H9 (cell line): ENCODE results near the gene LIF. TPM values are rescaled to one million over a fixed set of nuclear protein-coding genes. Genes with fewer than 3 reads are reported as not detected.

Experiments
- DNase-seq: peaks from one replicate; pipeline ENCODE4 v3.0.0-alpha.2; 2017
- H2AFZ ChIP-seq: one replicate; pipeline ENCODE4 v1.6.1; 2013; ENCODE audit warnings: mild to moderate bottlenecking, low read length, control low read depth, moderate library complexity
- H2AK5ac ChIP-seq: 2 replicates; pipeline ENCODE4 v1.6.1; 2013; ENCODE audit warnings: low read length, control low read depth, mixed read lengths; ENCODE audit not compliant: insufficient read length
- H2BK120ac ChIP-seq: one replicate; pipeline ENCODE4 v1.6.1; 2013; ENCODE audit warnings: low read depth, mild to moderate bottlenecking, low read length, control low read depth, inconsistent platforms; ENCODE audit not compliant: poor library complexity, severe bottlenecking
- H2BK12ac ChIP-seq: 2 replicates; pipeline ENCODE4 v1.6.1; 2013; ENCODE audit warnings: low read length, control low read depth, mixed read lengths, low read depth; ENCODE audit not compliant: insufficient read length
- H2BK15ac ChIP-seq: 2 replicates; pipeline ENCODE4 v1.6.1; 2013; ENCODE audit warnings: low read depth, low read length, control low read depth
- H2BK20ac ChIP-seq: one replicate; pipeline ENCODE4 v1.6.1; 2013; ENCODE audit warnings: low read depth, mild to moderate bottlenecking, low read length, control low read depth, inconsistent platforms; ENCODE audit not compliant: poor library complexity, severe bottlenecking
- H2BK5ac ChIP-seq: 2 replicates; pipeline ENCODE4 v1.6.1; 2013; ENCODE audit warnings: low read length, control low read depth, mixed read lengths; ENCODE audit not compliant: insufficient read length
- H3K14ac ChIP-seq: 2 replicates; pipeline ENCODE4 v1.6.1; 2013; ENCODE audit warnings: low read length, control low read depth; ENCODE audit not compliant: insufficient read depth
- H3K18ac ChIP-seq: 2 replicates; pipeline ENCODE4 v1.6.1; 2013; ENCODE audit warnings: low read depth, mild to moderate bottlenecking, mixed read lengths, low read length, control low read depth; ENCODE audit not compliant: insufficient read length
- H3K23ac ChIP-seq: 2 replicates; pipeline ENCODE4 v1.6.1; 2013; ENCODE audit warnings: low read length, control low read depth, mixed read lengths, low read depth; ENCODE audit not compliant: insufficient read length
- H3K23me2 ChIP-seq: 2 replicates; pipeline ENCODE4 v1.6.1; 2013; ENCODE audit warnings: low read depth, mild to moderate bottlenecking, mixed read lengths, low read length, control low read depth; ENCODE audit not compliant: insufficient read length, poor library complexity, severe bottlenecking
- H3K27ac ChIP-seq: 2 replicates; pipeline ENCODE4 v1.5.1; 2013; ENCODE audit warnings: low read length, control low read depth, mixed read lengths, low read depth; ENCODE audit not compliant: insufficient read length
- H3K27me3 ChIP-seq: 2 replicates; pipeline ENCODE4 v1.6.1; 2013; ENCODE audit warnings: low read length, control low read depth, inconsistent platforms; ENCODE audit not compliant: insufficient read depth
- H3K4ac ChIP-seq: 2 replicates; pipeline ENCODE4 v1.6.1; 2013; ENCODE audit warnings: low read depth, mild to moderate bottlenecking, control low read depth, inconsistent platforms, low read length, moderate library complexity
- H3K4me1 ChIP-seq: 2 replicates; pipeline ENCODE4 v1.6.1; 2013; ENCODE audit warnings: low read length, control low read depth, inconsistent platforms; ENCODE audit not compliant: insufficient read depth
- H3K4me2 ChIP-seq: 2 replicates; pipeline ENCODE4 v1.6.1; 2013; ENCODE audit warnings: low read length, control low read depth, mixed read lengths; ENCODE audit not compliant: insufficient read length, insufficient read depth
- H3K56ac ChIP-seq: 2 replicates; pipeline ENCODE4 v1.6.1; 2013; ENCODE audit warnings: low read depth, mild to moderate bottlenecking, mixed read lengths, low read length, control low read depth; ENCODE audit not compliant: insufficient read length
- H3K79me1 ChIP-seq: 2 replicates; pipeline ENCODE4 v1.6.1; 2013; ENCODE audit warnings: low read depth, mild to moderate bottlenecking, moderate library complexity, low read length, control low read depth, inconsistent platforms; ENCODE audit not compliant: insufficient read depth, poor library complexity, severe bottlenecking
- H3K79me2 ChIP-seq: 2 replicates; pipeline ENCODE4 v1.6.1; 2013; ENCODE audit warnings: low read length, control low read depth, inconsistent platforms; ENCODE audit not compliant: insufficient read depth
- H3K9ac ChIP-seq: 2 replicates; pipeline ENCODE4 v1.6.1; 2013; ENCODE audit warnings: low read length, control low read depth, mixed read lengths; ENCODE audit not compliant: insufficient read length; ENCODE audit errors: extremely low read depth
- H3K9me3 ChIP-seq: one replicate; pipeline ENCODE4 v1.6.1; 2013; ENCODE audit warnings: low read depth, low read length, inconsistent platforms; ENCODE audit not compliant: control insufficient read depth
- H3T11ph ChIP-seq: one replicate; pipeline ENCODE4 v1.6.1; 2013; ENCODE audit warnings: mild to moderate bottlenecking, low read length, control low read depth, inconsistent platforms
- H4K20me1 ChIP-seq: one replicate; pipeline ENCODE4 v1.6.1; 2013; ENCODE audit not compliant: control insufficient read depth, insufficient read length, insufficient read depth
- H4K5ac ChIP-seq: 2 replicates; pipeline ENCODE4 v1.6.1; 2013; ENCODE audit warnings: low read depth, mild to moderate bottlenecking, mixed read lengths, low read length, control low read depth; ENCODE audit not compliant: insufficient read length
- H4K8ac ChIP-seq: replicated peaks from 2 replicates; pipeline ENCODE4 v1.6.1; 2013; ENCODE audit warnings: low read length, control low read depth, mixed read lengths, low read depth; ENCODE audit not compliant: insufficient read length
- H4K91ac ChIP-seq: 2 replicates; pipeline ENCODE4 v1.6.1; 2013; ENCODE audit warnings: low read depth, mild to moderate bottlenecking, moderate library complexity, mixed read lengths, low read length, control low read depth; ENCODE audit not compliant: insufficient read length
- H3K27ac Mint-ChIP-seq, 3 experiments: 2 replicates in 2 of 3; 3 replicates in 1 of 3; pipeline ENCODE4 v1.8.0; 2020 to 2021; ENCODE audit warnings: mixed read lengths in 3 of 3, mild to moderate bottlenecking in 1 of 3, moderate library complexity in 1 of 3
- H3K27me3 Mint-ChIP-seq: 2 replicates; pipeline ENCODE4 v1.8.0; 2021; ENCODE audit warnings: low read depth, mild to moderate bottlenecking, moderate library complexity, mixed read lengths
- H3K36me3 Mint-ChIP-seq, 3 experiments: 2 replicates in 2 of 3; 3 replicates in 1 of 3; pipeline ENCODE4 v1.8.0; 2020 to 2021; ENCODE audit warnings: low read depth in 3 of 3, mixed read lengths in 3 of 3; ENCODE audit not compliant: insufficient read depth in 1 of 3
- H3K4me1 Mint-ChIP-seq, 2 experiments: 2 replicates each; pipeline ENCODE4 v1.8.0; 2020; ENCODE audit warnings: mixed read lengths in 2 of 2
- H3K4me3 Mint-ChIP-seq, 2 experiments: 2 replicates in 1 of 2; 3 replicates in 1 of 2; pipeline ENCODE4 v1.8.0; 2020 to 2021; ENCODE audit warnings: mild to moderate bottlenecking in 2 of 2, mixed read lengths in 2 of 2, moderate library complexity in 1 of 2
- H3K9me3 Mint-ChIP-seq, 2 experiments: 2 replicates in 1 of 2; 3 replicates in 1 of 2; pipeline ENCODE4 v1.8.0; 2020; ENCODE audit warnings: mild to moderate bottlenecking in 2 of 2, mixed read lengths in 2 of 2, moderate library complexity in 1 of 2
- WGBS: extraction: QIAGEN DNeasy Blood & Tissue Kit; methylation state at CpG from one replicate; pipeline ENCODE4 v1.1.7; 2013; ENCODE audit warnings: missing lambda C conversion rate, low lambda C conversion rate, mixed read lengths; ENCODE audit not compliant: insufficient read length; ENCODE audit errors: extremely low coverage; 5-methylcytosine and 5-hydroxymethylcytosine counted together
- total RNA-seq: library from RNA; stranded (reverse); gene quantifications from 2 replicates; pipeline ENCODE4 v1.2.1, GENCODE V29; 2021
- TF ChIP-seq, protein P1 (sequence below): fragments of 200-600 bp; sonication (generic); conservative IDR thresholded peaks from 3 replicates; pipeline ENCODE4 v1.8.0; 2021; ENCODE audit warnings: antibody characterized with exemption, mild to moderate bottlenecking

LIF gene
- total RNA-seq, 1 experiment from 2014 or later: 6.1 TPM

DNA sequence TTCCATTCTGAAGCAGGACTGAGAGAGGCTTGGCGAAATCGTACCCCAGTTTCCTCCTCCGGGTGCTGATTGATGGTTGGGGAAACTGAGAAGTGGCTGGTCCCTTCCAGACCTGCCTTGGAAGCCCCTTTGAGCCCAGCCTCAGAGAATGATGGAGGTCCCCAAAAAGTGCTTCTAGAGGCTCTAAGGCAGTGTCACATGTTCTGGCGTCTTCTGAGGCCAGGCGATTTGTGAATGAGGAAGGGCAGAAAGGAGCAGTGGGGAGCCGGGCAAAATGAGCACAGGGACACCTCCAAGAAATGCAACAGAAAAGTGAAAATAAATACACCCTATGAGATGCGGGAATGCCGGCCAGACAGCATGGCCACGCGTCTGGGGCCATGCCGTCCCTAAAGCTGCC, 1.0 kb upstream of the LIF start:
- no CpG with 5 or more reads among the region's 11 CpGs for WGBS
- Mint-ChIP-seq H3K9me3 (no peaks in the 10 kb centered on the region), H3K4me3 (no peak overlapping the region; a peak in 1 of 5 replicates), H3K27me3 (peaks cover 9% of the 10 kb centered on the region), H3K27ac (no peak overlapping the region), H3K4me1 (peaks cover 27 to 29% of the 10 kb centered on the region in 2 experiments), H3K36me3 (peaks cover 0 to 11% (median 7%) of the 10 kb centered on the region in 3 experiments; a peak in 4 of 7 replicates)
- Histone ChIP-seq H3K4me1 (no peaks in the 10 kb centered on the region), H3K14ac (no peak overlapping the region), H3T11ph (no peak overlapping the region), H3K27me3 (no peaks in the 10 kb centered on the region), H2BK5ac (no peak overlapping the region), H3K79me1 (no peaks in the 10 kb centered on the region), H3K18ac (no peak overlapping the region), H2BK12ac (no peak overlapping the region), H3K27ac (no peak overlapping the region), H3K9ac (no peak overlapping the region), H4K5ac (no peak overlapping the region), H3K4ac (no peak overlapping the region), H4K20me1 (peaks cover 3% of the 10 kb centered on the region), H3K56ac (no peak overlapping the region), H3K23ac (no peak overlapping the region), H3K23me2 (peaks cover 9% of the 10 kb centered on the region), H3K4me2 (no peak overlapping the region), H3K79me2 (no peaks in the 10 kb centered on the region), H2AK5ac (no peak overlapping the region), H3K9me3 (no peaks in the 10 kb centered on the region), H4K91ac (no peak overlapping the region), H2BK15ac (no peak overlapping the region), H4K8ac (no peak overlapping the region), H2AFZ (no peak overlapping the region), H2BK120ac (no peak overlapping the region), H2BK20ac (no peak overlapping the region)
- TF ChIP-seq, protein P1, sequence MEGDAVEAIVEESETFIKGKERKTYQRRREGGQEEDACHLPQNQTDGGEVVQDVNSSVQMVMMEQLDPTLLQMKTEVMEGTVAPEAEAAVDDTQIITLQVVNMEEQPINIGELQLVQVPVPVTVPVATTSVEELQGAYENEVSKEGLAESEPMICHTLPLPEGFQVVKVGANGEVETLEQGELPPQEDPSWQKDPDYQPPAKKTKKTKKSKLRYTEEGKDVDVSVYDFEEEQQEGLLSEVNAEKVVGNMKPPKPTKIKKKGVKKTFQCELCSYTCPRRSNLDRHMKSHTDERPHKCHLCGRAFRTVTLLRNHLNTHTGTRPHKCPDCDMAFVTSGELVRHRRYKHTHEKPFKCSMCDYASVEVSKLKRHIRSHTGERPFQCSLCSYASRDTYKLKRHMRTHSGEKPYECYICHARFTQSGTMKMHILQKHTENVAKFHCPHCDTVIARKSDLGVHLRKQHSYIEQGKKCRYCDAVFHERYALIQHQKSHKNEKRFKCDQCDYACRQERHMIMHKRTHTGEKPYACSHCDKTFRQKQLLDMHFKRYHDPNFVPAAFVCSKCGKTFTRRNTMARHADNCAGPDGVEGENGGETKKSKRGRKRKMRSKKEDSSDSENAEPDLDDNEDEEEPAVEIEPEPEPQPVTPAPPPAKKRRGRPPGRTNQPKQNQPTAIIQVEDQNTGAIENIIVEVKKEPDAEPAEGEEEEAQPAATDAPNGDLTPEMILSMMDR: no peak
- no peak for DNase-seq
